NCI-H2107 (cell line): ENCODE measurements around the gene LCMT2.
"Not testable (repeated sequence)": the region's sequence is repeated elsewhere in the genome, so short reads cannot be mapped to it uniquely, and the experiment has no call there.

Experiments used
- DNase-seq: peaks from one replicate; lab custom pipeline; 2025; lab: John Stamatoyannopoulos, UW

LCMT2 gene

DNA sequence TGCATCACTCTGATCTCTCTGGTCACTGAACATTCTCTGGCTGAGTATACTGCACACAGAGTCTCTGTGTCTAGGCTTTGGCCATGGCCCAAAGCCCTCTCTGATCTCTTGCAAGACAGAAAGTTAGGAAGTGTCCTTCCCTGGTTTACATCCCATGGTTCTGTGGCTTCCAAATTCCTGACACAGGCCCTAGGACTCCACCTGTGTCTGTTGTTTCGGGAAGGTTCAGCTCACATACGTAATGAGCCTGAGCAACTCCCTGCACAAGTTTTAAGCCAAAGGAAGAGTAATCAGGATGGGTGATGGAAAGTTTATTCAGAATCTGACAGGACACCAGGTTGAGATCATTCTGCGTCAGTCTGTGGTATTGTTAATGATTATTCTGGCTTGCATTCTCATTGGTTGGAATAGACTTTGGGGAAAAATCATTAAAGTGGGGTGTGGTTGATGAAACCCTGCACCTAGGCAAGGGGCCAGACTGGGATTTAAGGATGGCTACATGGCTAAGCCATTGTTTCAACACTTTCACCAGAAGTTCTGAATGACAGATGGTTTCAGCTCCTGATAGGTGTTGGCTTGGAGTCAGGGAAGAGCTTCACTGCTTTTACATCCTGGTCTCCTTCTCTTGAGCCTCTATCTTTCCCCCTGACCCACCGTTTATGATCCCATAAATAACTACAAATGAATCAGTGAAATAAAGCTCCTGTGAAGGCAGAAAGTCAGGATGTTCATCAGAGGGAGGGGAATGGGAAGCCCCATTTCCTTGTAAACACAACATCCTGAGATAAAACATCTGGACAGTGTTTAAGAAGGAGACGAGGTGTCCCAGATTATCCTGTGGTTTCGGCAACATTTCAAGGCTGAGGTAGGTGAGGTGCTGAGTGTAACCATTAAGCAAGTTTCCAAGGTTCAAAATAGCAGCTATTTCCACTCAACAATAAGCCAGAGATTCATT lies 14.1 kb downstream of the LCMT2 start:
- no peak for DNase-seq

DNA sequence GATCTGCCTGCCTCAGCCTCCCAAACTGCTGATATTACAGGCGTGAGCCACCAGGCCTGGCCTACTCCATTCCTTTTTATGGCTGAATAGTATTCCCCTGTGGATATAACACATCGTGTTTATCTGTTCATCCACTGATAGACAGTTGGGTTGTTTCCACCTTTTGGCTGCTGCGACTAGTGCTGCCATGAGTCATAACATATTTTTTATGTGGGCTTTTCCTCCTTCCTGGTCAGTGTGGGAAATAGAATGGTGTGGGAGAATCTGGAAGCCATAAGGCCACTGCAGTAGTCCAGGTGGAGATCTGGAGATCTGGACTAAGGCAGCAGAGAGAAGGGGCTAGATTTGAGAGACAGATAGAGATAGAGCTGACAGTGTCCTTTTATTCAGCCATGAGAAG lies 16.2 kb downstream of the LCMT2 start:
- DNase-seq = no peak

GRCh38 chr15:43312378-43312777 lies 18.0 kb downstream of the LCMT2 start:
- no peak for DNase-seq

GRCh38 chr15:43302205-43302817 lies 28.1 kb downstream of the LCMT2 start, which contains the start of gene TGM7:
TSS of gene TGM7 (minus strand) at chr15:43302255.
- no peak for DNase-seq

- no peak for DNase-seq
Observed at GRCh38 chr15:43299884-43300283, 30.5 kb downstream of the LCMT2 start.

DNA sequence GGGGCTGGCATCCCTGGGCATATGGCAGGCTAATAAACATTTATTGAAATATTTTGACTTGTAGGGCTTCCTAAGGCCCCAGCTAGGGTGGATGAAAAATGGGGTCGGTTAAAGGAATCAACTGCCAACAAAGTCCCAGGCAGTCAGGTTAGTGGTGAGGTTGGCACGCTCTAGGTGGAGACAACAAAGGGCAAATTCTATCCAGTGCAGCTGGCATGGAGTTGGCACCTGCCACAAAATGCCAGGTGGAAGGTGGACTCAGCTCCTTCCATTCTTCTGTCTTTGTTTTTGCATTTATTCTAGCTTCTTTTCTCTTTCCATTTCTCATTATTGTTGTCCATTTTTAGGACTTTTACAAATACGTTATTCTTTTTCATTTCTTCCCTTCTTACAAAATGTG lies 31.0 kb downstream of the LCMT2 start:
- no peak for DNase-seq

GRCh38 chr15:43294091-43294706 lies 36.2 kb downstream of the LCMT2 start:
- DNase-seq = no peak

GRCh38 chr15:43293432-43293831 lies 36.9 kb downstream of the LCMT2 start:
- DNase-seq = no peak

- no peak for DNase-seq
Observed at GRCh38 chr15:43292375-43293078, 37.8 kb downstream of the LCMT2 start.

- not testable (repeated sequence) for DNase-seq
Observed at GRCh38 chr15:43289656-43290055, 40.7 kb downstream of the LCMT2 start.

GRCh38 chr15:43287254-43287653 lies 43.1 kb downstream of the LCMT2 start:
- no peak for DNase-seq

DNA sequence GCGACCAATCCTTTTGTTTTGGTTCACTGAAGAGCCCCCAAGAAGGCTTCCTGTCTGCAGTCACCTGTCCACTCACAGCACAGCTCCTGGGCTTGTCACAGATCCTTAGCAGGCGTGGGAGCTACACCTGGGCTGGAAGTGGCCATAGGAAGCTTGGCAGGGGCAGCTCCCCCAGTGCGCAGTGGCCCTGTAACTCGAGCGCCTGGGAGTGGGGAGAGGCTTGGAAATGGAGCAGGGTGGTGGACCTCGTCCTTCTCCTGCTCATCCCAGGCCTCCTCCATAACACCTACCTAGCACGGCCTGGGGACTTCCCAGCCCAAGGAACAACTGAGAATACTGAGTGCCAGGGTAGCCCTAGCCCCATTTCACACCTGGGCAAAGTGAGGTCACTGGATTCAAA lies 44.3 kb downstream of the LCMT2 start:
- no peak for DNase-seq

DNA sequence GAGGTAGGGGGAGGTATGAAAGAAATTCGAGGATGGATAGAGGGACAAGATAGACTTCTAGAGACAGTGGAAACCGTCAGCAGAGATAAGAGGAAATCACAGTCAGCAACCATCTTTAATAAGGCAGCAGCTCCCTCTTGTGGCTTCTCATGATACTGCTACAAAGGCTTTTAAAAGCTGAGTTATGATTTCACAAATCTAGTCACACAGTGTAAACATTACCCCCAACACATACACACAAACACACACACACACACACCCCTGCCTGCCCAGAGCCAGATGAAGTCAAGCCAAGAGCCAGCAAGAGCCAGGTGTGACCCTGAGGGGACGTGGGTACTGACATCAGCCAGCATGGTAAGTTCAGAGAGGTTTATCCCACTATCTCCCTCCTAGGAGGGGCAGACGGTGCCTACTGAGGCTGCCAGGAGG lies 44.8 kb downstream of the LCMT2 start:
- peak; percentile 12 for DNase-seq

DNA sequence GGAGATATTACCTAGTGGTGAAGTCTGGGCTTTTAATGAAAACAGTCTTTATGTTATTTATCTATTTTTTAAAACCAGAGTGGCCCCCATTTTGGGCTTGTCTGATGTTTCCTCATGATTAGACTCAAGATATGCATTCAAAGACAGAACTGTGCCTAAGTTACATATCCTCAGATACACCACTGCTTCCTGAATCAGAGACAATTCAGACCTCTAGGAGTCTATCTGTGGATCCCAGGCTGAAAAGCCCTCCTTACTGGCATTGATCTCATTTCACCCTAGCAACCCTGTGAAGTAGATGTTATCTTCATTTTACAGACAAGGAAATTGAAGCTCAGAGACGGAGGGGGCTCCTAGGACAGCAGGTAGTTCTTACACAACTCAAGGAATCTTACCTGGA lies 46.8 kb downstream of the LCMT2 start:
- DNase-seq = no peak

DNA sequence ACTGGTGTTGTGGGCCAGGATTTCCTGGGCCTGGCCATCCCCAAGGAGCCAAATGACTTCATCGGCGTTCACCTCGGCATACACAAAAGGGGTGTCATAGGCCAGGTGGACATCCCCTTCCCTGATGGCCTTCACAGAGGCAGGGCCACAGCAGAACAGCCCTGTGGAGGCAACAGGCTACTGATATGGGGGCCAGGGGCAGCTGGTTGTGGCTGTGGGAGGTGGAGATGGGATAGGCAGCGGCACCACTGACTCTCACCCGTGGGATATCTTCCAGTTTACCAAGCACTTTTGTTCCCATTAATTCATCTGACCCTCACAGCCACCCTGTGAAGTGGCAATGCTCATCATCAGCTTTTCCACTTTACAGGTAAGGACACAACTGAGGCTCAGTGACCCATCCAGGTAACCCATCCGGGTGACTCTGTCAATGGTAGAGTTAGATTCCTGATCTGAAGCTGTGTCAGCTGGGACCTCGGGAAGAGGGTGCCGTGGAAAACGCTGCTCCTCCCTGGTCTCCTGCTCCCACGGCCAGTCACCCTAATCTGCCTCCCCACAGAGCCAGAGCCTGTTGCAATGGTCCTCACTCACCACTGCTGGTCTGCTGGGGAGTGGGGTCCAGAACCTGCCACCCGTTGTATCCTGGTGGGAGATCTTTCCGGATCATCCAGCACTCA lies 48.3 kb downstream of the LCMT2 start:
- DNase-seq = no peak

DNA sequence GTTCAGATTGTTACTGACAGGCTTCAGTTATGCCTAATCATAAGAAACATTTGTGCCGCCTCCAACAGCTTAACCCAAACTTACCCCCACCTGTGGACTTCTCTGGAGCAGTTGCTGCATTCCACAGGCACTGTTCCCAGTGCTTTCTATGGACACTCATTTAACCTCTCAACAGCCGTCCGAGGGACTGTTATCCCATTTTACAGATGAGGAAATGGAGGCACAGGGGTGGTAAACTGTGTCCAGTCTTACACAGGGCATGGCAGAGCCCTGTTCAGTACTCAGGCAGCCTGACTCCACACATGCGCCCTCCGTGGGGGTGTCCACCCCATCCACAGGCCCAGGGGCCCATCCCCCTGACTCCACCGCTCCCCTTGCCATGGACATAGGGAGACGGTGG lies 49.4 kb downstream of the LCMT2 start:
- DNase-seq = no peak

DNA sequence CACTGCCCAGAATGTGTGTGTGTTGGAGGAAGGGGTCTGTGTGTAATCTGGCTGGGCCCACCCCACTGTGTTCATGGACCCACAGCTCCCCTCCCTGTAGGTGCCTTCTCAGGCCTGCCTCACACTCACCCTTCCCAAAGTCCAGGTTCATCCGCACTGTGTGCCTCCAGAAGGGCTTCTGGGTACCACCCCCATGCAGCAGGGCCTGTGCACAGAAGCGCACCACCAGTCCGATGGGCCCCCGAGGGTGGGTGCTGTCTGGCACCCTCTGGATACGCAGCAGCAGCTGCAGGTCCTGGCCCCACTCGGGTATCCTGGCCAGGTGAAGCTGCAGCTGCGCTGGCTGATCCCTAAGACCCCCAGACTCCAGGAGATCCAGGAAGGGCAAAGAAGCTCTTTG lies 50.9 kb downstream of the LCMT2 start:
- no peak for DNase-seq

DNA sequence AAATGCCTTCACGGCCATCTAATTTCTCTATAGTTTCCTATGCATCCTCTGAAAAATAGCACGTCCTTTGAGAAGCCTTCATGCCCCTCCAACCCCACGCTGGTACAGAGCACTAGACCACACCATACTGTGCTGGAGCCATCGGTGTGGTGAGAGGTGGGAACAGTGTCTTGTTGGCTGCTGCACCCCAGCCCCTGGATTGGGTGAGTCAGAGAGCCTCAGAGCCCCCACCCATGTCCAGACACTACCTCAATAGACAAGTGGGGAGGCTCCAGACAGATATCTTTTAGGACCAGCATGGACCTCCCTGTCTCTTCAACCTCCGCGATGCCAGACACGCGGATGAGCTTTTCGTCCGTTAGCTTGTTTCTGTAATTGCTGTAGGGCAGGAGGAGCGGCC lies 51.5 kb downstream of the LCMT2 start:
- DNase-seq = no peak

DNA sequence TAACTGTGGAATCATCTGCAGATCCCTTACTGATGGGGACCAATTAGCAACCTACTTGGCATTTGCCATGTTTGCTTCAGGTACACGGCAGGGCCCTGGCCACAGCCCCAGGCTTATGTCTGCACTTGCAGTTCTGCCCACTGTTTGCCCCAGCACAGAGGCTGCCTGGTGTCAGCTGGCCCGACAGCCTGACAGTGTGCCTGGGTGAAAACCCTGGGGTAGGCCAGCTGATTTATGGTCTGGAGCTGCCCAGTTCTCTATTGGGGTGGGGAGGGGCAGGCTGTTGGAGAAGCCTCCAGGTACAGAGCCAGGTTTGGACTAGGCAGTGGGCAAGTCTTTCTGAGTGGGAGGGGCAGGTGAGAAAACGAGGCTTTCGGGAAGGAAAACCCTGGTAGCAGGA lies 52.5 kb downstream of the LCMT2 start:
- DNase-seq = no peak

GRCh38 chr15:43277231-43277823 lies 53.0 kb downstream of the LCMT2 start:
- DNase-seq = no peak

GRCh38 chr15:43276563-43277200 lies 53.7 kb downstream of the LCMT2 start:
- no peak for DNase-seq
